SU-DHL-6 (cell line): Measurements from ENCODE around the gene APBB2.

Experiments
- H2AFZ ChIP-seq: fragments of 200-600 bp; sonication (generic); 2 replicates; pipeline ENCODE4 v1.6.1; 2014; ENCODE audit warnings: low read depth, mild to moderate bottlenecking, moderate library complexity, mixed read lengths, antibody characterized with exemption, low read length; ENCODE audit not compliant: severe bottlenecking
- H3F3A ChIP-seq: fragments of 200-600 bp; shearing (Covaris generic); 2 replicates; pipeline ENCODE4 v1.6.0; 2016; ENCODE audit warnings: antibody characterized with exemption, mild to moderate bottlenecking; ENCODE audit not compliant: insufficient read depth
- H3K27ac ChIP-seq: fragments of 200-600 bp; sonication (generic); 2 replicates; pipeline ENCODE4 v1.5.1; 2016; ENCODE audit warnings: low read depth, mild to moderate bottlenecking, low read length, moderate library complexity, mixed read lengths
- H3K27me3 ChIP-seq: fragments of 200-600 bp; sonication (generic), shearing (Covaris generic); 2 replicates; pipeline ENCODE4 v1.6.0; 2014; ENCODE audit warnings: mild to moderate bottlenecking, low read length
- H3K36me3 ChIP-seq: fragments of 200-600 bp; sonication (generic); 2 replicates; pipeline ENCODE4 v1.6.1; 2014; ENCODE audit warnings: mild to moderate bottlenecking, low read length, mixed read lengths
- H3K4me2 ChIP-seq: fragments of 300-600, 200-600 bp; shearing (Covaris generic), sonication (generic); 2 replicates; pipeline ENCODE4 v1.6.0; 2014; ENCODE audit warnings: low read length, low read depth, mild to moderate bottlenecking; ENCODE audit not compliant: poor library complexity, severe bottlenecking
- H3K4me3 ChIP-seq: fragments of 200-600 bp; sonication (generic); 2 replicates; pipeline ENCODE4 v1.5.1; 2014; ENCODE audit warnings: antibody characterized with exemption, low read length, mild to moderate bottlenecking, mixed read lengths; ENCODE audit not compliant: insufficient read depth, poor library complexity, severe bottlenecking
- H3K79me2 ChIP-seq: fragments of 200-600 bp; sonication (generic); 2 replicates; pipeline ENCODE4 v1.6.1; 2014; ENCODE audit warnings: mild to moderate bottlenecking, low read length, moderate library complexity; ENCODE audit not compliant: insufficient read depth
- H3K9ac ChIP-seq: fragments of 200-600 bp; sonication (generic); 2 replicates; pipeline ENCODE4 v1.7.0; 2014; ENCODE audit warnings: mild to moderate bottlenecking, low read length
- H3K9me2 ChIP-seq: fragments of 200-600 bp; sonication (generic); replicated peaks from 2 replicates; pipeline ENCODE4 v1.6.1; 2014; ENCODE audit warnings: low read length; ENCODE audit not compliant: insufficient read depth
- H3K9me3 ChIP-seq: fragments of 200-600 bp; sonication (generic); 2 replicates; pipeline ENCODE4 v1.6.1; 2014; ENCODE audit warnings: low read length, mixed read lengths; ENCODE audit not compliant: insufficient read depth
- H4K20me1 ChIP-seq: fragments of 200-600 bp; sonication (generic); 2 replicates; pipeline ENCODE4 v1.6.1; 2014; ENCODE audit warnings: low read depth, mild to moderate bottlenecking, antibody characterized with exemption, low read length, moderate library complexity, mixed read lengths
- EZH2phosphoT487 ChIP-seq: fragments of 200-600 bp; sonication (generic), shearing (Covaris generic); conservative IDR thresholded peaks from 2 replicates; pipeline ENCODE4 v1.6.1; 2018; ENCODE audit warnings: mild to moderate bottlenecking, antibody characterized with exemption, low read length, moderate library complexity, mixed read lengths
- TF ChIP-seq, protein P1 (sequence below): fragments of 200-600 bp; sonication (generic); IDR thresholded peaks from one replicate; pipeline ENCODE4 v1.5.1; 2017; ENCODE audit warnings: antibody characterized with exemption, mild to moderate bottlenecking, low read length, moderate library complexity; ENCODE audit not compliant: insufficient read depth, poor library complexity, severe bottlenecking

The APBB2 gene

DNA sequence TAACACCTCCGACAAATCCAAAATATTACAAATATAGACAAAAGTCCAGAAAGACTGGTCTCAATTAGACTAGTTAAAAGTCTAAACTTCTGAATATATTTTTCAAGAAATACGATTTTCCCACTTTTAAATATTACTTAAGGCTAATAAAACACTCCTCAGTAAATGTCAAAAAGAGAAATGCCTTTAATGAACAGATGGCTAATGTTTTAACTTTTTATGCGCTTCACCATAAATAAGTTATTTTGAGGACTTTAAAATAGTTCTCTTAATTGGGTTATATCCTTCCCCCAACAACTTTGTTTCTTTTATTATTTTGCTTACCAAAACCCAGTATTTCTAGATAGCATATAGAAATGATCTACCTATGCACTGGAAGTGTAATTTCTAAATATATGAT, 201.4 kb downstream of the APBB2 start:
- Histone ChIP-seq H3K27me3 (no peaks in the 10 kb centered on the region), H3K36me3 (no peaks in the 10 kb centered on the region; the same call in 1 of the 2 replicates), H3K4me2 (no peak overlapping the region), H3K4me3 (no peak overlapping the region), H3K9me3 (no peaks in the 10 kb centered on the region), H3K79me2 (0 out of 2 replicates have a peak, but pooled peaks cover under 1% of the 10 kb centered on the region), H4K20me1 (no peaks in the 10 kb centered on the region), H3K9me2 (no peaks in the 10 kb centered on the region), H2AFZ (no peak overlapping the region), H3K9ac (no peak overlapping the region), H3K27ac (no peak overlapping the region), H3F3A (no peaks in the 10 kb centered on the region)
- TF ChIP-seq, protein P1, sequence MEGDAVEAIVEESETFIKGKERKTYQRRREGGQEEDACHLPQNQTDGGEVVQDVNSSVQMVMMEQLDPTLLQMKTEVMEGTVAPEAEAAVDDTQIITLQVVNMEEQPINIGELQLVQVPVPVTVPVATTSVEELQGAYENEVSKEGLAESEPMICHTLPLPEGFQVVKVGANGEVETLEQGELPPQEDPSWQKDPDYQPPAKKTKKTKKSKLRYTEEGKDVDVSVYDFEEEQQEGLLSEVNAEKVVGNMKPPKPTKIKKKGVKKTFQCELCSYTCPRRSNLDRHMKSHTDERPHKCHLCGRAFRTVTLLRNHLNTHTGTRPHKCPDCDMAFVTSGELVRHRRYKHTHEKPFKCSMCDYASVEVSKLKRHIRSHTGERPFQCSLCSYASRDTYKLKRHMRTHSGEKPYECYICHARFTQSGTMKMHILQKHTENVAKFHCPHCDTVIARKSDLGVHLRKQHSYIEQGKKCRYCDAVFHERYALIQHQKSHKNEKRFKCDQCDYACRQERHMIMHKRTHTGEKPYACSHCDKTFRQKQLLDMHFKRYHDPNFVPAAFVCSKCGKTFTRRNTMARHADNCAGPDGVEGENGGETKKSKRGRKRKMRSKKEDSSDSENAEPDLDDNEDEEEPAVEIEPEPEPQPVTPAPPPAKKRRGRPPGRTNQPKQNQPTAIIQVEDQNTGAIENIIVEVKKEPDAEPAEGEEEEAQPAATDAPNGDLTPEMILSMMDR: no peak
- no peak for TF ChIP-seq EZH2phosphoT487

DNA sequence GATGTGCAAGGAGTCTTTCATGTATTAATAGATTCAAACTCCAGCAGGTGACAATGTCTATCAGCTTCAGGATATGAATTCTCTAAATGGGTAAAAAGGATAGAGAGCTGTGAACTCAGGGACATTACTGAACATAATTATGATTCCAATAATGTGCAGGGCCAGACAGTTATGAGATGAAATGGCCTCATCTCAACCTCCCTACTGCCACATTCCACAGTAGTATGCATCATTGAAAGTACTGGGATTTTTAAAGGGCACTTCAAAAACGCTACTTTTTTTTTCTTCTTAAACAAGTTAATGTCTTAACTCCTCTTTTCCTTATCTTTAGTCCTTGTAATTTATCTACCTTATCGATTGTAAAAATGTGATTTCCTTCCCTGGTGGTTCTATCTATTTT, 202.0 kb downstream of the APBB2 start:
- no peaks in the 10 kb centered on the region for H3F3A ChIP-seq
- H3K9me3 ChIP-seq: no peaks in the 10 kb centered on the region
- TF ChIP-seq EZH2phosphoT487: no peak
- TF ChIP-seq, protein P1: no peak
- no peaks in the 10 kb centered on the region for H4K20me1 ChIP-seq
- no peak overlapping the region for H3K27ac ChIP-seq
- no peak overlapping the region for H2AFZ ChIP-seq
- H3K9ac ChIP-seq: no peak overlapping the region
- no peaks in the 10 kb centered on the region; the same call in 1 of the 2 replicates for H3K36me3 ChIP-seq
- no peaks in the 10 kb centered on the region for H3K79me2 ChIP-seq
- H3K27me3 ChIP-seq: no peaks in the 10 kb centered on the region
- H3K9me2 ChIP-seq: no peaks in the 10 kb centered on the region
- no peak overlapping the region for H3K4me2 ChIP-seq
- no peak overlapping the region for H3K4me3 ChIP-seq

DNA sequence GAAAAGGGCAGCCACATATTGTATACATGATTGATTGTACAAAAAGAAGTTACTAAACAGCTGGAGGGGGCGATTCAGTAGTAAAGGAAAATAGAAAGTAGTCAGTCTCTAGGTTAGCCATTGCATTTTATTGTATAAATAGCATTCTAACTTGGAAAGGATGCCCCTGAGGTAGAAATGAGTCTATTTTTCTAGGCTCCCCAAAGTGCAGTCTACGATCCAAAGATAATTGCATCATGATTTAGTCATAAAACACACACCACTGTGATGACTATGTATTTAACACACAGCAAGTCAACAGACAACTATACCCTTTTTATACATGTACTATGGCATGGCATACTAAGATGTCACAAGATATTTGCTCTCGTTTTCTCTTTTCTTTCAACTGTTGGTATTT, 204.9 kb downstream of the APBB2 start:
- no peaks in the 10 kb centered on the region; the same call in 1 of the 2 replicates for H3K36me3 ChIP-seq
- H3K27ac ChIP-seq: no peak overlapping the region
- TF ChIP-seq EZH2phosphoT487: no peak
- TF ChIP-seq, protein P1: no peak
- H2AFZ ChIP-seq: no peak overlapping the region
- no peaks in the 10 kb centered on the region for H3F3A ChIP-seq
- no peaks in the 10 kb centered on the region for H3K79me2 ChIP-seq
- H3K4me3 ChIP-seq: no peak overlapping the region
- no peak overlapping the region for H3K4me2 ChIP-seq
- H3K9me3 ChIP-seq: no peaks in the 10 kb centered on the region
- no peaks in the 10 kb centered on the region for H4K20me1 ChIP-seq
- H3K27me3 ChIP-seq: no peaks in the 10 kb centered on the region
- no peak overlapping the region for H3K9ac ChIP-seq
- no peaks in the 10 kb centered on the region for H3K9me2 ChIP-seq
